ENCODE data around the gene HOXD4.

The HOXD4 gene

GRCh38 chr2:176151442-176152287 lies at the start of gene HOXD4:
Gene HOXD4, plus strand, starts transcription at chr2:176151550. Its CDS starts 84 bp downstream, at chr2:176151634.
- DNase-seq, result no peak

GRCh38 chr2:176101842-176102241 lies 49.5 kb upstream of the HOXD4 start:
- no peak for DNase-seq

GRCh38 chr2:176102309-176102866 lies 49.0 kb upstream of the HOXD4 start:
- no peak for DNase-seq

- DNase-seq, result no peak
These were observed 48.2 kb upstream of the HOXD4 start for GRCh38 chr2:176103194-176103593.

GRCh38 chr2:176103742-176104315 lies 47.5 kb upstream of the HOXD4 start:
- DNase-seq, result no peak

GRCh38 chr2:176104316-176105077 lies 46.9 kb upstream of the HOXD4 start:
- no peak for DNase-seq

GRCh38 chr2:176105078-176105729 lies 46.1 kb upstream of the HOXD4 start:
- no peak for DNase-seq

- no peak for DNase-seq
These were observed 45.4 kb upstream of the HOXD4 start for GRCh38 chr2:176105730-176106580.

GRCh38 chr2:176106581-176107539 lies 44.5 kb upstream of the HOXD4 start, which contains the start of gene HOXD11:
Gene HOXD11, plus strand, starts transcription at chr2:176107280. Its CDS starts 76 bp downstream, at chr2:176107356.
- no peak for DNase-seq

- no peak for DNase-seq
These were observed 43.6 kb upstream of the HOXD4 start for GRCh38 chr2:176107731-176108181.

- DNase-seq, result no peak
These were observed 42.0 kb upstream of the HOXD4 start for GRCh38 chr2:176109192-176109901.

GRCh38 chr2:176109946-176110345 lies 41.4 kb upstream of the HOXD4 start:
- DNase-seq, result no peak

- DNase-seq, result no peak
These were observed 40.7 kb upstream of the HOXD4 start for GRCh38 chr2:176110415-176111308.

- no peak for DNase-seq
These were observed 40.1 kb upstream of the HOXD4 start for GRCh38 chr2:176111309-176111663.

GRCh38 chr2:176111846-176112374 lies 39.4 kb upstream of the HOXD4 start:
- DNase-seq, result no peak

GRCh38 chr2:176112375-176113302 lies 38.7 kb upstream of the HOXD4 start:
- DNase-seq, result no peak

Measured in stimulated activated naive CD4-positive, alpha-beta T cell treated with Interleukin-2 at 50 U/mL for 16 hours (primary cell).